Cardiac ventricle fibroblast (primary cell): ENCODE data around the gene HNRNPC. TPM values are rescaled to one million over a fixed set of nuclear protein-coding genes. Genes with fewer than 3 reads are reported as not detected.

Source experiments
- total RNA-seq: library from RNA; depleted of rRNA; stranded (reverse); fragments of >200 nt; gene quantifications from 2 replicates; pipeline ENCODE4 v1.2.3, GENCODE V29; 2015

HNRNPC gene
- total RNA-seq = 466 and 553 TPM in 2 replicates

GRCh38 chr14:21269252-21270046, at the start of gene HNRNPC:
Gene HNRNPC, minus strand, starts transcription at chr14:21269442. Its CDS starts 35,249 bp downstream, at chr14:21234193.

GRCh38 chr14:21279783-21280182, 10.5 kb upstream of the HNRNPC start, which contains the start of gene RPGRIP1:
Gene RPGRIP1, plus strand, starts transcription at chr14:21280083. Its CDS starts 7,894 bp downstream, at chr14:21287977.

Other genes with a start within 250 kb of the HNRNPC start
- 54.0 and 70.0 TPM in 2 replicates for gene NDRG2, start 244.4 kb downstream of the HNRNPC start, total RNA-seq
- not detected in 2 replicates for gene TPPP2, start 239.2 kb downstream of the HNRNPC start, total RNA-seq
- gene RNASE13, start 234.6 kb downstream of the HNRNPC start, total RNA-seq = not detected in 2 replicates
- gene RNASE7, start 227.1 kb downstream of the HNRNPC start, total RNA-seq = not detected in 2 replicates
- not detected in 2 replicates for gene RNASE8, start 211.6 kb downstream of the HNRNPC start, total RNA-seq
- 53.6 and 64.6 TPM in 2 replicates for gene ARHGEF40, start 199.1 kb downstream of the HNRNPC start, total RNA-seq
- gene ZNF219, start 170.8 kb downstream of the HNRNPC start, total RNA-seq = 17.3 and 20.2 TPM in 2 replicates
- gene TMEM253, start 168.4 kb downstream of the HNRNPC start, total RNA-seq = not detected in 2 replicates
- not detected in 2 replicates for gene OR5AU1, start 113.4 kb downstream of the HNRNPC start, total RNA-seq
- not detected in 2 replicates for gene RPGRIP1, start 10.6 kb upstream of the HNRNPC start, total RNA-seq
- 34.3 and 45.4 TPM in 2 replicates for gene SUPT16H, start 114.6 kb upstream of the HNRNPC start, total RNA-seq
- 32.4 and 35.6 TPM in 2 replicates for gene CHD8, start 186.7 kb upstream of the HNRNPC start, total RNA-seq
- 11.2 and 11.5 TPM in 2 replicates for gene RAB2B, start 207.5 kb upstream of the HNRNPC start, total RNA-seq
- 34.3 and 40.9 TPM in 2 replicates for gene TOX4, start 207.8 kb upstream of the HNRNPC start, total RNA-seq
- gene METTL3, start 241.9 kb upstream of the HNRNPC start, total RNA-seq = 19.6 and 22.0 TPM in 2 replicates